Smooth muscle cell (in vitro differentiated cells): ENCODE data around the gene TRAPPC2B. TPM values are rescaled to one million over a fixed set of nuclear protein-coding genes. Genes with fewer than 3 reads are reported as not detected.

ENCODE experiments used
- DNase-seq: peaks from one replicate; lab custom pipeline; 2025; ENCODE audit not compliant: unreplicated experiment; lab: John Stamatoyannopoulos, UW
- H2AFZ ChIP-seq: fragments of 200-600 bp; sonication (generic); 2 replicates; pipeline ENCODE4 v1.6.0; 2016; ENCODE audit warnings: antibody characterized with exemption, low read depth, mild to moderate bottlenecking
- H3F3A ChIP-seq: fragments of 200-600 bp; sonication (generic); 2 replicates; pipeline ENCODE4 v1.6.0; 2017; ENCODE audit warnings: antibody characterized with exemption, low read depth
- H3K27ac ChIP-seq: fragments of 200-600 bp; sonication (generic); 2 replicates; pipeline ENCODE4 v1.5.1; 2016; ENCODE audit warnings: low read depth, mild to moderate bottlenecking
- H3K27me3 ChIP-seq: fragments of 200-600 bp; sonication (generic); 2 replicates; pipeline ENCODE4 v1.6.1; 2016; ENCODE audit warnings: low read depth, mild to moderate bottlenecking
- H3K36me3 ChIP-seq: fragments of 200-600 bp; sonication (generic); 2 replicates; pipeline ENCODE4 v1.5.1; 2016; ENCODE audit warnings: low read depth
- H3K4me1 ChIP-seq: fragments of 200-600 bp; sonication (generic); 2 replicates; pipeline ENCODE4 v1.5.1; 2016; ENCODE audit warnings: low read depth
- H3K4me2 ChIP-seq: fragments of 200-600 bp; sonication (generic); 2 replicates; pipeline ENCODE4 v1.6.0; 2016; ENCODE audit warnings: mild to moderate bottlenecking
- H3K4me3 ChIP-seq: fragments of 200-600 bp; sonication (generic); 2 replicates; pipeline ENCODE4 v1.5.1; 2016; ENCODE audit warnings: mild to moderate bottlenecking
- H3K79me2 ChIP-seq: fragments of 200-600 bp; sonication (generic); 2 replicates; pipeline ENCODE4 v1.6.0; 2016; ENCODE audit warnings: low read depth, mild to moderate bottlenecking
- H3K9ac ChIP-seq: fragments of 200-600 bp; sonication (generic); 2 replicates; pipeline ENCODE4 v1.6.0; 2016; ENCODE audit warnings: low read depth
- H3K9me3 ChIP-seq: fragments of 200-600 bp; sonication (generic); replicated peaks from 2 replicates; pipeline ENCODE4 v1.5.1; 2016; ENCODE audit warnings: low read depth
- H4K20me1 ChIP-seq: fragments of 200-600 bp; sonication (generic); 2 replicates; pipeline ENCODE4 v1.6.0; 2016; ENCODE audit warnings: low read depth
- WGBS: methylation state at CpG from one replicate; pipeline ENCODE4 v1.1.7; 2016; ENCODE audit warnings: low lambda C conversion rate; 5-methylcytosine and 5-hydroxymethylcytosine counted together
- polyA plus RNA-seq: library from polyadenylated mRNA; unstranded; fragments of >200 nt; fragmentation: Nextera tagmentation; extraction: Ambion mirVana; gene quantifications from 2 replicates; pipeline ENCODE4 v1.2.1, GENCODE V29; 2016
- total RNA-seq: library from RNA; depleted of rRNA; stranded (reverse); fragments of >200 nt; gene quantifications from 2 replicates; pipeline ENCODE4 v1.2.3, GENCODE V29; 2014
- TF ChIP-seq, protein P1 (sequence below): fragments of 200-600 bp; sonication (generic); IDR thresholded peaks from 2 replicates; pipeline ENCODE4 v1.5.1; 2017; ENCODE audit warnings: borderline replicate concordance, mild to moderate bottlenecking, antibody characterized with exemption; ENCODE audit not compliant: insufficient read depth, poor library complexity, severe bottlenecking

TRAPPC2B gene
- total and polyA plus RNA-seq, 2 experiments from 2014 or later, result 25.4 to 36.3 TPM

DNA sequence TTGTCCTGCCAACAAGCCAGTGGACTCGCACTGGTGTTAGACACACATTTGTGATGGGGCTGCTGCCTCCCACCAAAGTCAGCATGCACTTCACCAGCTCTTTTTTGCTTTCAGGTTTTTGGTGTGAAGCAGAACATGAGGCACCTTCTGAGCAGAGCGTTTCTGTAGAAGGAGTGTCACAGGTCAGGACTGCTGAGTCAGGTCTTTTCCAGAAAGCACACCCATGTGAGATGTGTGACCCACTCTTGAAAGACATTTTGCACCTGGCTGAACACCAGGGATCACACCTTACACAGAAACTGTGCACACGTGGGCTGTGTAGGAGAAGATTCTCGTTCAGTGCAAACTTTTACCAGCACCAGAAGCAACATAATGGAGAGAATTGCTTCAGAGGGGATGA lies 7.4 kb upstream of the TRAPPC2B start:
- Histone ChIP-seq H3K36me3 (peaks cover 9% of the 10 kb centered on the region), H3F3A (peaks cover 7% of the 10 kb centered on the region), H3K4me2 (no peak overlapping the region), H3K27me3 (no peaks in the 10 kb centered on the region), H3K9ac (no peak overlapping the region), H3K27ac (no peak overlapping the region), H4K20me1 (no peaks in the 10 kb centered on the region), H3K4me1 (peaks cover 5% of the 10 kb centered on the region), H2AFZ (no peak overlapping the region), H3K79me2 (peaks cover 26% of the 10 kb centered on the region), H3K4me3 (no peak overlapping the region), H3K9me3 (no peaks in the 10 kb centered on the region)
- DNase-seq, result no peak
- 98% methylated on average over 4 of the region's 4 CpGs for WGBS
- TF ChIP-seq, protein P1, sequence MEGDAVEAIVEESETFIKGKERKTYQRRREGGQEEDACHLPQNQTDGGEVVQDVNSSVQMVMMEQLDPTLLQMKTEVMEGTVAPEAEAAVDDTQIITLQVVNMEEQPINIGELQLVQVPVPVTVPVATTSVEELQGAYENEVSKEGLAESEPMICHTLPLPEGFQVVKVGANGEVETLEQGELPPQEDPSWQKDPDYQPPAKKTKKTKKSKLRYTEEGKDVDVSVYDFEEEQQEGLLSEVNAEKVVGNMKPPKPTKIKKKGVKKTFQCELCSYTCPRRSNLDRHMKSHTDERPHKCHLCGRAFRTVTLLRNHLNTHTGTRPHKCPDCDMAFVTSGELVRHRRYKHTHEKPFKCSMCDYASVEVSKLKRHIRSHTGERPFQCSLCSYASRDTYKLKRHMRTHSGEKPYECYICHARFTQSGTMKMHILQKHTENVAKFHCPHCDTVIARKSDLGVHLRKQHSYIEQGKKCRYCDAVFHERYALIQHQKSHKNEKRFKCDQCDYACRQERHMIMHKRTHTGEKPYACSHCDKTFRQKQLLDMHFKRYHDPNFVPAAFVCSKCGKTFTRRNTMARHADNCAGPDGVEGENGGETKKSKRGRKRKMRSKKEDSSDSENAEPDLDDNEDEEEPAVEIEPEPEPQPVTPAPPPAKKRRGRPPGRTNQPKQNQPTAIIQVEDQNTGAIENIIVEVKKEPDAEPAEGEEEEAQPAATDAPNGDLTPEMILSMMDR, result no peak

DNA sequence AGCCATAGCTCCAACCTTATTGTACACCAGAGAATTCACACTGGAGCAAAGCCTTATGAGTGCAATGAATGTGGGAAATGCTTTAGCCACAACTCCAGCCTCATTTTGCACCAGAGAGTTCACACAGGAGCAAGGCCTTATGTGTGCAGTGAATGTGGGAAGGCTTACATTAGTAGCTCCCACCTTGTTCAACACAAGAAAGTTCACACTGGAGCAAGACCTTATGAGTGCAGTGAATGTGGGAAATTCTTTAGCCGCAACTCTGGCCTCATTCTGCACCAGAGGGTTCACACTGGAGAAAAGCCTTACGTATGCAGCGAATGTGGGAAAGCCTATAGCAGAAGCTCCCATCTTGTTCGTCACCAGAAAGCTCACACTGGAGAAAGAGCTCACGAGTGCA lies 5.9 kb upstream of the TRAPPC2B start:
- TF ChIP-seq, protein P1, result no peak
- H3K79me2 ChIP-seq, result peaks cover 14% of the 10 kb centered on the region
- peaks cover 9% of the 10 kb centered on the region for H3K36me3 ChIP-seq
- peaks cover 7% of the 10 kb centered on the region for H3F3A ChIP-seq
- no peak for DNase-seq
- H3K27ac ChIP-seq, result no peak overlapping the region
- no peaks in the 10 kb centered on the region for H3K9me3 ChIP-seq
- no peaks in the 10 kb centered on the region for H4K20me1 ChIP-seq
- no peak overlapping the region for H2AFZ ChIP-seq
- no peak overlapping the region for H3K9ac ChIP-seq
- no peaks in the 10 kb centered on the region for H3K27me3 ChIP-seq
- no peak overlapping the region for H3K4me3 ChIP-seq
- WGBS, result 97% methylated on average over 5 of the region's 5 CpGs
- H3K4me1 ChIP-seq, result peaks cover 2% of the 10 kb centered on the region
- no peak overlapping the region for H3K4me2 ChIP-seq

DNA sequence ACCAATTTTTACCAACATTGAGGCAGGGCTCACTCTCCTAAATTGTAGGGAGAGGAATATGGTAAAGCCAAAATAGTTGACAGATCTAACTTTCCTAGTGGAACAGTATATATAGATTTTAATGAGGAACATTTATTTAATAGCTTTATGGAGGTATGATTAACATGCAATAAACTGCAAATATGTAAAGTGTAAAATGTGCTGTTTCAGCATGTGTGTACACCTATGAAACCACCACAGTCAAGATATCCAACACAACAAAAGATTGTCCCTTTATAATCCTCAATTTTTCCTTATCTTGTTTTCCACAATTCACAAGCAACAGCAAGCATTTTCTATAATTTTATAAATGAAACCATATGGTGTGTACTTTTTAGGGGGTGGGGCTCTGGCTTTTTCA lies 4.1 kb upstream of the TRAPPC2B start:
- DNase-seq, result no peak
- TF ChIP-seq, protein P1, result no peak
- Histone ChIP-seq H3K4me1 (peaks cover 3% of the 10 kb centered on the region), H3K4me2 (no peak overlapping the region), H3K9me3 (no peaks in the 10 kb centered on the region), H3K4me3 (no peak overlapping the region), H4K20me1 (no peaks in the 10 kb centered on the region), H3K27ac (no peak overlapping the region), H3K36me3 (peaks cover 9% of the 10 kb centered on the region), H3K79me2 (peaks cover 9% of the 10 kb centered on the region), H3K9ac (no peak overlapping the region), H2AFZ (no peak overlapping the region), H3K27me3 (no peaks in the 10 kb centered on the region), H3F3A (peaks cover 7% of the 10 kb centered on the region)

DNA sequence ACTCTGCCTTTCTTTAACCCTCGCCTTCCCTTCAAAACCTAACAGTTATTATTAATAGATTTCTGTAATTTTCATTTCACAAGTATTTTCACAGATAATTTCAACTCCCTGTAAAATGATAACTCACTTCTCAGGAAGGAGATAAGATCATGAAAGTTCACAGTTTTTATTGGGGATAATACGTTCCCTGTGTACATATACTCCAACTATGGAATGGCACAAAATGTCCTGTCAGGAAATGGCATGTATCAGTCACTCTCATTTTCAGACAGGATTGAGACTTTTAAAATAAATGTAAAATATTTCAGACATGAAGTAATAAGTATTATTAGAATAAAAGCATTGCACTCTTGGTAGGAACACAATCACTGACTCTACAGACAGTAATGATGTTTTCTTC lies 932 bp upstream of the TRAPPC2B start:
- Histone ChIP-seq H3F3A (peaks cover 7% of the 10 kb centered on the region), H2AFZ (peak overlapping the region; percentile 89), H3K27ac (peak overlapping the region; percentile 94), H3K9me3 (no peaks in the 10 kb centered on the region), H3K9ac (peak overlapping the region; percentile 87), H3K4me1 (peaks cover 8% of the 10 kb centered on the region), H3K4me3 (peak overlapping the region; percentile 85), H4K20me1 (no peaks in the 10 kb centered on the region), H3K79me2 (peaks cover 28% of the 10 kb centered on the region), H3K36me3 (no peaks in the 10 kb centered on the region), H3K4me2 (peak overlapping the region; percentile 86), H3K27me3 (no peaks in the 10 kb centered on the region)
- WGBS, result 92% methylated on average over 2 of the region's 2 CpGs
- no peak for DNase-seq
- TF ChIP-seq, protein P1, result no peak
